Muscle of back (tissue), 11 donors: Measurements from ENCODE around the gene CDHR1. TPM values are rescaled to one million over a fixed set of nuclear protein-coding genes. Genes with fewer than 3 reads are reported as not detected.
"Not testable (repeated sequence)": the region's sequence is repeated elsewhere in the genome, so short reads cannot be mapped to it uniquely, and the experiment has no call there.

ENCODE experiments used
- DNase-seq, 3 donors: peaks; one replicate each; pipeline versions ENCODE4 v3.0.0 to v3.0.0-alpha.2; 2013
- polyA plus RNA-seq, 10 donors: library from polyadenylated mRNA; unstranded; fragments of 120-200 nt; gene quantifications; one replicate each; pipeline ENCODE4 v1.2.1, GENCODE V29; 2013; ENCODE audit not compliant: insufficient read length in 10 of 10

CDHR1 gene
- polyA plus RNA-seq, 10 donors, result 0.31 to 2.1 (median 1.2) TPM

DNA sequence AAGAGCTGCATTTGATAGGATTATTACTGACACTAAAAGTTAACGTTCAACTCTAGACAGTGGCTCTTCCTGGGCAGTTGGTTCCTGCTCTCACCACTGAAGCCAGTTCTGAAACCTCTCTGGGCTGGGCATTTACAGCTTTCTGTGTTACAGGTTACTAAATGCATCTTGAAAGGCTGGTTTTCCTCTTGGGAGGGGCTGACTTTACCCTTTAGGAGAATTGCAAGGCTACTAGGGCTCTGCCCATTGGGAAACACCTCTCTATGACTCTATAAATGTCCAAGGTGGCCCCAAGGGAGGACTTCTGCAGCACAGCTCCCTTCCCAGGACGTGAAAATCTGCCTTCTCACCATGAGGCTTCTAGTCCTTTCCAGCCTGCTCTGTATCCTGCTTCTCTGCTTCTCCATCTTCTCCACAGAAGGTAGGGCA lies 20.8 kb upstream of the CDHR1 start, which contains the start of gene GPR15LG:
Gene GPR15LG (plus strand): TSS at position 301 of the 429 bp plus-strand sequence. CDS start 51 bp downstream, at position 352.
- no peak for DNase-seq

- DNase-seq, result no peak
These were observed 18.9 kb upstream of the CDHR1 start for GRCh38 chr10:84175436-84175835.

GRCh38 chr10:84176351-84176750 lies 18.0 kb upstream of the CDHR1 start:
- DNase-seq, result no peak

DNA sequence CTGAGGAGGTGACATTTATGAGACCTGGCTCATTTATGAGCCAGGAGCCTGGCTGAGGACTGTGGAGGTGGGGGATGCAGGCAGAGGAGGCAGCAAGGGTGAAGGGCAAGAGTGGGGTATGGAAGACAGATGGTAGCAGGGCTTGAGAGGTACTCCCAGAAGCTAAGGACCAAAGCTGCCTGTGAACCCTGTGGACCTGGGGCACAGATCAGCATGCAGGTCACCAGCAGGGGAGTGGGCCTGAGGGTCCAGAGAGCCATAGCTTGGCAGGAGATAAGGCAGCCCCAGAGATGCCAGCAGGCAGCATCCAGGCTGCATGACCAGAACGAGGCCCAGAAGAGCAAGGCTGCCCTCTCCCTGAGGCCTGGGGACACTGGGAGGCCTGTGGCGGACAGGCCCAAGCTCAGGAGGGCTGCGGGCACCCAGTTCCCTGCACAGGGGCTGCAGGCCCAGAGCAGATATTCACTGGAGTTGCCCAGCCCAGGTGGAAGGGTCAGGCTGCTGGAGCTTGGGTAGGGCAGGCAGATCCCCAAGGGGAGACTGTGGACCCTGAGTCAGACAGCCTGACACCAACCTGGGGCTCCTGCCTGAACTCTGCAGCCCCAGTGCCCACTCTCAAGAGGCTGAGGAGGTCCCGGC lies 17.4 kb upstream of the CDHR1 start:
- no peak for DNase-seq

DNA sequence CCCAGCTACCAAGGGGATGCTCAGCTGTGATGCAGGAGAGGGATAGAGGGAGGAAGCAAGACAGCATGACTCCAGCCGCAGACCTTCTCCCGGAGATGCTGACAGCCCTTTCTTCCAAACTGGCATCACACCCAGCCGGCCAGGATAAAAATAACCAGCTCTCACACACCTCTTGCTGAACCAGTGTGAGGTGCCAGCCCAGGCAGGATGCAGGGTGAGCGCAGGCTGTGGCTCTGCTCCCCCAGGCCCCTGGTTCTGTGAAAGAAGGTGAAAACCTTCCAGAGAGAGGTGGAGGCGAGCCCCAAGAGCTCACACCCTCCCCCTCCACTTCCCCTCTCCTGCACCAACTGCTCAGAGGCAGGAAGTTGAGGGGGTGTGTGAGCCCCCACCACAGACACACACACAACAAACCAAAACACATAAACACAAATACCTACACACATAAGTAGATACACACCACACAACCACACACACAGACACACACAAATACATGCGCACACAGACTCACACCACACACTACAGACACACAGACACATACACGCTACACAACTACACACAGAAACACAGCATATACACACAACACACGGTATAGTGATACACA lies 16.7 kb upstream of the CDHR1 start:
- no peak for DNase-seq

- no peak for DNase-seq
These were observed 16.2 kb upstream of the CDHR1 start for GRCh38 chr10:84178160-84178609.

GRCh38 chr10:84179059-84179710 lies 15.2 kb upstream of the CDHR1 start:
- peak in 1 of 3 donors; percentile 20 for DNase-seq

GRCh38 chr10:84180386-84180785 lies 14.0 kb upstream of the CDHR1 start:
- DNase-seq, result not testable (repeated sequence)

GRCh38 chr10:84181631-84182030 lies 12.7 kb upstream of the CDHR1 start:
- no peak for DNase-seq

GRCh38 chr10:84184517-84184916 lies 9.8 kb upstream of the CDHR1 start:
- DNase-seq, result no peak

GRCh38 chr10:84185526-84186175 lies 8.7 kb upstream of the CDHR1 start:
- no peak for DNase-seq

DNA sequence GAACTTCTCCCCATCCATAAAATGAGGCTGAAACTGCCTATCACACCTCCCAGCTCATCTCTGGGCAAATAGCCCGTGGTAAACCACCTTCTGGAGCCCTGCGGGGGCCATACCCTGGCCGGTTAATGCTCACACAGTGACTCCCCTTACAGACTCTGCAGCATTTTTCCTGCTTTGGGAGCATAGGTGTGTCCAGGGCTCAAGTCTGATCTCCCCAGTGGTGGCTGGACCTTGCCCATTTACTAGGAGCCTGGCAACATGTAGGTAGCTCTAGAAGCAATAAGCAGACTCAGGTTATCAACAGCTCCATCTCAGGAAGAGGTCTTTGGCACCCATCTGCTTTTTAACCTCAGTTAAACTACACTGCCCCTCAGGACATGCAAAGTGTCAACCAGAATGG lies 5.5 kb upstream of the CDHR1 start:
- DNase-seq, result no peak

- DNase-seq, result no peak
These were observed 3.7 kb upstream of the CDHR1 start for GRCh38 chr10:84190621-84191020.

DNA sequence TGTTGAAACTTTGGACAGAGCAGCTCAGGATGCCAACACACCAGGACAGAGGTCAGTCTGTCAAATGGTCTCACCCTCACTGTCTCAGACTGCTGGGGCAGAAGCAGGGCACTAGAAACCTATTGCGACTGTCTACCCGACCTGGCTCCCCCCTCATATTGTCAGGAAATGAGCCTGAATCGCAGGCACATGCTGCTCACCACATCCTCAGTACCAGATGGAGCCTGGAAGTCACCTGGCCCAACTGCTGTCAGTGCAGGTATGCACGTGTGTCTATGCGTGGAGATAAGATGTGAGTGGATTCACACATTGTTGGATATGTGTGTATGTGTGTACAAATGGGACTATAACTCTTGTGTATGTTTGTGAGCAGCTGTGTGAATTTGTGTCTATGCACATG lies 3.2 kb upstream of the CDHR1 start:
- DNase-seq, result no peak

DNA sequence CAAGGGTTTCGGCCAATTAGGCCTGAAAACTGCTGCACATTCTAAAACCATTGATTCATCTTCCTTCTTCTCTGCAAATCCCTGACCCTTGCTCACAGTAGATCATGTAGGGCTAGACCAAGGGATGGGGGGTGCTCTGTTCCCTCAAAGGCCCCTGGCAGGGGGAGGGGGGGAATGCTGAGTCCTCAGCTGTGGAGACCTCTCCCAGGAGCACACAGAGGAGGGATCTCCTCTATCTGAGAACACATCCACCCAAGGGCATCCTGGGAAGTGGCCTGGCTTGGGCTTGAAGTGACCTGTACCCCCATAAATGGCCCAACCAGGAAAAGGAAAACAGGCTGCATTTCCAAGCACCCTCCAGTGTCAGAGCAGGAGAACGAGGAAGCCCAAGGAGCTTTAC lies 1.0 kb upstream of the CDHR1 start:
- DNase-seq, result no peak

DNA sequence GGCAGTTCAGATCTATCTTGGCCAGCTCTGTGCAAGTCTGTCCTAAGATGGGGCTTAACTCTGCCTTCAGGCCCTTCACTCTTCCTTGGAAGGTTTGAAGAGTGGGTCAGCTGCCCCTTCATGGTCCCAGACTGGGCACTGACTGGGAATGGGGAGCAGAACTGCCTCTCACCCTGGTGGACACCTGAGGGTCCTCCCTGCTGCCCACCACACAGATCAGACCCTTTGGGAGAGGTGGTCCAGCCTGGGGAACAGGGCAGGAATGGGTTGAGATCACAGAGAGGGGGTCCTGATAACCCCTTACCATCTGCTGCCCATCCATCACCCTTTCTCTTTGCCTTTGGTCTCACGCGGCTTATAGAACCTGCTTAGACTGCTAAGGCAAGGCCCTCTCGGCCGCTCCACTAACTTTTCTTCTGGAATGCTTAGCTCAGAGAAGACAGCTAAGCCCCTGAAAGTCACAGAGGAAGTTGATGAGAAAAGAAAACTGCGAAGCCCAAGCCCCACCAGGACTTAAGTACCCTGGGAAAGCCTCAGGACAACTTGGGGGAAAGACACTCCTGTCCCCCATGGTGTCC lies 402 bp upstream of the CDHR1 start:
- DNase-seq, result no peak

DNA sequence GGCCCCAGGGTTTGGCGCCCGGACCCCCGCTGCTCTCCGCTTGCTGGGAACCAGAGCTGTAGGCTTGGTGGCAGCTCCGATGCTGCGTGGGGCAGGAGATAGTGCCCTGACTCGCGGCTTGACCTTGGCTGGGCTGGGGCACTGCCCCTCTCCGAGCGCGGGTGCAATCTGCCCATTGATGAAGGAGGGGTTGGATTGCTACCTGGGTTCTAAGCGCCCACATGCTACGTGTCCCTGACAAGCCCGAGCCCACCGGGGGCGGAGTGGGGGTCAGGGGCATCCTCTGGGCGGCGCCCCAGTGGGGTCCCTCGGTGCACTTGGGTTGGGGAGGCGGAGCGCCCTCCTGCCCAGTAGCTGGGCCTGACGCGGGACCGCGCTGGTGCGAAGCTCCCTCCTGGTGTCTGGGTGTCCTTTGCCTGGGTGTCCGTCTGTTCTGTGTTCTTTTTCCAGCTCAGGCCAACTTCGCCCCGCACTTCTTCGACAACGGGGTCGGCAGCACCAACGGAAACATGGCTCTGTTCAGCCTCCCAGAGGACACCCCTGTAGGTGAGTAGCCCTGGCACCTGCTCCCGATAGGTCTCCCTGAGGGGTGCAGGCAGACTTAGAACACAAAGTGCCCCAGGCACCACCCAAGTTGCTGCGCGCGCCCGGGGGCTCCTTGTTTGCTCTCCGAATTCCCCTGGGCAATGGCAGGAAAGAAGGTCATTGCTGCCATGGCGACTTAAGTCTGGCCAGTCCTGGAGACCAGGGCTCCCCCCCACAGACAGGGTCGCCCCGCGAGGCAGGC lies 900 bp downstream of the CDHR1 start:
- DNase-seq, result no peak

- no peak for DNase-seq
These were observed 1.7 kb downstream of the CDHR1 start for GRCh38 chr10:84196083-84196482.

DNA sequence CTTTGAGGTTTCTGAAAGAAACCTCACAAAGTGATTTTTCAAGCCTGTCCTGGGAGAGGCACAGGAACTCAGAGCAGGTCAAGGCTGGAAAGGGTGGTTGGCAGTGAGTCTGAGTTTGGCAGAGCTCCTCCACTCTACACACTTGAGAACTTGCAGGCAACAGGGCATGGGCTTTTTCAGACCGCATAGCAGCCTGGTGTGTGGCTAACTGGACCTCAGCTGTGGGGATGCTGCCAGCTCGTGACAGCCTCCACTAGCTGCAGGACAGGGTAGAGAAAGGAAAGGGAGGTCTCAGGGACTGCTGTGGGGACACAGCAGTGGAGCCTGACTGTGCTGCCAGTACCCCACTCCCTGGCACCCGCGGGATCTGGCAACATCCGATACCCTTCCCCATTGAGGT lies 2.6 kb downstream of the CDHR1 start:
- no peak for DNase-seq

DNA sequence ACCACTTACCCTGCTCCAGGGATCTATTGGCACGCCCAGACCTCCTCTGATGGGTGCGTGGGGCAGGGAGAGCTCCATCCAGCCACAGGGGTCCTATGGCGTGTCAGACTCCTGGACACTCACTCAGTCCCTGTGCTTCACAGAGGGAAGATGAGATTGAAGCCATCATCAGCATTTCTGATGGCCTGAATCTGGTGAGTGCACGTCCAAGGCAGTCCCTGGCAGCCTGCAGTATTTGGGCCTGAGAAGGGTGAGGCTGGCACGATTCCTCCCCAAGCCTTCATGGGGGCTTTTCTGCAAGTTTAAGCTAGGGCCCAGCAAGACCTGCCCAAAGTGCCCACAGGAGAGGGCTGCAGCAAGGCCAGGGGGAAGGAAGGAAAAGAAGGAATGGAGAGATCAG lies 3.3 kb downstream of the CDHR1 start:
- DNase-seq, result no peak

- DNase-seq, result no peak
These were observed 4.0 kb downstream of the CDHR1 start for GRCh38 chr10:84198206-84198915.
